GM10266 (cell line): ENCODE measurements around the gene TMEM219.
"Not testable (repeated sequence)": the region's sequence is repeated elsewhere in the genome, so short reads cannot be mapped to it uniquely, and the experiment has no call there.

Source experiments
- DNase-seq: peaks from one replicate; pipeline ENCODE4 v3.0.0; 2012; ENCODE audit errors: extremely low spot score
- TF ChIP-seq, protein P1 (sequence below): IDR thresholded peaks from 2 replicates; pipeline ENCODE4 v1.5.1; 2012; ENCODE audit warnings: mild to moderate bottlenecking, low read depth; ENCODE audit not compliant: control insufficient read depth, insufficient read depth; ENCODE audit errors: missing control alignments

The TMEM219 gene

GRCh38 chr16:30011714-30012504, 50.0 kb downstream of the TMEM219 start:
- TF ChIP-seq, protein P1, sequence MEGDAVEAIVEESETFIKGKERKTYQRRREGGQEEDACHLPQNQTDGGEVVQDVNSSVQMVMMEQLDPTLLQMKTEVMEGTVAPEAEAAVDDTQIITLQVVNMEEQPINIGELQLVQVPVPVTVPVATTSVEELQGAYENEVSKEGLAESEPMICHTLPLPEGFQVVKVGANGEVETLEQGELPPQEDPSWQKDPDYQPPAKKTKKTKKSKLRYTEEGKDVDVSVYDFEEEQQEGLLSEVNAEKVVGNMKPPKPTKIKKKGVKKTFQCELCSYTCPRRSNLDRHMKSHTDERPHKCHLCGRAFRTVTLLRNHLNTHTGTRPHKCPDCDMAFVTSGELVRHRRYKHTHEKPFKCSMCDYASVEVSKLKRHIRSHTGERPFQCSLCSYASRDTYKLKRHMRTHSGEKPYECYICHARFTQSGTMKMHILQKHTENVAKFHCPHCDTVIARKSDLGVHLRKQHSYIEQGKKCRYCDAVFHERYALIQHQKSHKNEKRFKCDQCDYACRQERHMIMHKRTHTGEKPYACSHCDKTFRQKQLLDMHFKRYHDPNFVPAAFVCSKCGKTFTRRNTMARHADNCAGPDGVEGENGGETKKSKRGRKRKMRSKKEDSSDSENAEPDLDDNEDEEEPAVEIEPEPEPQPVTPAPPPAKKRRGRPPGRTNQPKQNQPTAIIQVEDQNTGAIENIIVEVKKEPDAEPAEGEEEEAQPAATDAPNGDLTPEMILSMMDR: no peak
- DNase-seq: no peak

GRCh38 chr16:30012598-30012997, 50.7 kb downstream of the TMEM219 start:
- DNase-seq: not testable (repeated sequence)

DNA sequence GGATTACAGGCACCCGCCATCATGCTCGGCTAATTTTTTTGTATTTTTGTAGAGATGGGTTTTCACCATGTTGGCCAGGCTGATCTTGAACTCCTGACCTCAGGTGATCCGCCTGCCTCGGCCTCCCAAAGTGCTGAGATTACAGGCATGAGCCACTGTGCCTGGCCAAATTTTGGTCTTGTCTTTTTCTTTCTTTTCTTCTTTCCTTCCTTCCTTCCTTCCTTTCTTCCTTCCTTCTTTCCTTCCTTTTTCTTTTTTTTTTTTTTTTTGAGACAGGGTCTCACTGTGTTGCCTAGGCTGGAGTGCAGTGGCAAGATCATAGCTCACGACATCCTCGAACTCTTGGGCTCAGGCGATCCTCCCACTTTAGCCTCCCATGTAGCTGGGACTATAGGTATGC, 53.6 kb downstream of the TMEM219 start:
- DNase-seq: not testable (repeated sequence)

DNA sequence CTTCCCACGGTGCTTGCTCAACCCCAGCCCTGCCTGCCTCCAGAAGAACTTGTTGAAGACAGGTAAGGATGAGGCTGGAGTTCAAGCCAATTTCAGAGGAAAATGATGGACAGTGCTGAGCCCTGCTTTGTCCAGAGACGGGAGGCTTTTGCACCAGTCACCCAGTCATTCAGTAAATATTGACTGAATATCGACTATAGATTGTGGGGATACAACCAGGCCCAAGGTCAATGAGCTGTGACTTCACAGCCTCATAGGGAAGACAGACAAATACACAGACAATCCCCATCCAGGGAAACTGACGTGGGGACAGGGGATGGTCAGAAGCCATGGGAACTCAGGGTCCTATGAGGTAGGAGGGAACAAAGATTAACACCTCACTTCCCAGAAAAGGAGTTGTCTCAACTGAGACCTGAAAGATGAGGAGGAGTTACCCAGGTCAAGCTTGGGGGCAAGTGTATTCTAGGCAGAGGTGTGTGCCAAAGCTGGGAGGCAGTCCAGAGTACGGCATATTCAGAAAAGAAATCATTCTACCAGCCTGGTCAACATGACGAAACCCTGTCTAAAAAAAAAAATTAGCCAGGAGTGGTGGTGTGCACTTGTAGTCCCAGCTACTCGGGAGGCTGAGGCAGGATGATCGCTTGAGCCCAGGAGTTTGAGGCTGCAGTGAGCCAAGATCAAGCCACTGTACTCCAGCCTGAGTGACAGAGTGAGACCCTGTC, 54.8 kb downstream of the TMEM219 start:
- no peak for DNase-seq
- TF ChIP-seq, protein P1: no peak

DNA sequence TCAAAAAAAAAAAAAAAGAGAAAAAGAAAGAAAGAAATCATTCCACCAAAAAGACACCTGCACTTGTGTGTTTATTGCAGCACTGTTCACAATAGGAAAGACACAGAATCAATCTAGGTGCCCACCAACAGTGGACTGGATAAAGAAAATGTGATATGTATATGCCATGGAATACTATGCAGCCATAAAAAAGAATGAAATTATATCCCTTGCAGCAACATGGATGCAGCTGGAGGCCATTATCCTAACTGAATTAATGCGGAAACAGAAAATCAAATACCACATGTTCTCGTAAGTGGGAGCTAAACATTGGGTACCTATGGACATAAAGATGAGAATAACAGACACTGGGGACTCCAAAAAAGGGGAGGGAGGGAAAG, 55.4 kb downstream of the TMEM219 start:
- no peak for DNase-seq
- TF ChIP-seq, protein P1: no peak

GRCh38 chr16:30017937-30018336, 56.1 kb downstream of the TMEM219 start:
- not testable (repeated sequence) for DNase-seq

GRCh38 chr16:30018731-30019158, 56.9 kb downstream of the TMEM219 start:
- TF ChIP-seq, protein P1: no peak
- DNase-seq: no peak
